GM12891 (cell line): ENCODE data around the gene PLPP1.

ENCODE experiments used
- DNase-seq: peaks from one replicate; pipeline ENCODE4 v3.0.0; 2011; ENCODE audit warnings: low spot score; ENCODE audit not compliant: insufficient read length
- FAIRE-seq: peaks from 2 replicates; lab custom pipeline; 2011; peaks lifted over from hg19 to GRCh38; lab: Jason Lieb, UNC
- PAX5 ChIP-seq: IDR thresholded peaks from 2 replicates; pipeline ENCODE4 v1.6.1; 2011; ENCODE audit warnings: low read length, moderate library complexity, mild to moderate bottlenecking; ENCODE audit not compliant: insufficient read depth, severe bottlenecking
- POLR2A ChIP-seq: IDR thresholded peaks from 2 replicates; pipeline ENCODE4 v1.6.1; 2011; ENCODE audit warnings: low read depth, low read length, control low read depth
- POLR2AphosphoS5 ChIP-seq: IDR thresholded peaks from 2 replicates; pipeline ENCODE4 v1.6.1; 2011; ENCODE audit warnings: low read depth, low read length, control low read depth
- POU2F2 ChIP-seq: IDR thresholded peaks from 2 replicates; pipeline ENCODE4 v1.6.1; 2011; ENCODE audit warnings: low read depth, mild to moderate bottlenecking, control low read depth, low read length, moderate library complexity
- SPI1 ChIP-seq: IDR thresholded peaks from 2 replicates; pipeline ENCODE4 v1.6.1; 2011; ENCODE audit warnings: low read depth, low read length, control low read depth
- TAF1 ChIP-seq: IDR thresholded peaks from 2 replicates; pipeline ENCODE4 v1.6.1; 2011; ENCODE audit warnings: low read depth, low read length, control low read depth

The PLPP1 gene

GRCh38 chr5:55572020-55572419 lies 37.3 kb upstream of the PLPP1 start:
- no peak for FAIRE-seq
- no peak for DNase-seq
- TF ChIP-seq TAF1 (no peak), POLR2AphosphoS5 (no peak), SPI1 (no peak), POU2F2 (no peak), POLR2A (no peak), PAX5 (no peak)

GRCh38 chr5:55570570-55570969 lies 35.8 kb upstream of the PLPP1 start:
- no peak for FAIRE-seq
- DNase-seq: no peak
- TF ChIP-seq POLR2A: no peak
- no peak for TF ChIP-seq POU2F2
- TF ChIP-seq PAX5: no peak
- TF ChIP-seq SPI1: no peak
- TF ChIP-seq TAF1: no peak
- TF ChIP-seq POLR2AphosphoS5: no peak

- FAIRE-seq (no peak), DNase-seq (no peak)
- TF ChIP-seq POU2F2: no peak
- no peak for TF ChIP-seq PAX5
- TF ChIP-seq POLR2AphosphoS5: no peak
- no peak for TF ChIP-seq POLR2A
- no peak for TF ChIP-seq SPI1
- no peak for TF ChIP-seq TAF1
These were observed 35.3 kb upstream of the PLPP1 start for GRCh38 chr5:55570026-55570425.

GRCh38 chr5:55569513-55569865 lies 34.7 kb upstream of the PLPP1 start:
- no peak for TF ChIP-seq PAX5
- TF ChIP-seq TAF1: no peak
- no peak for FAIRE-seq
- DNase-seq: no peak

GRCh38 chr5:55568654-55569512 lies 34.1 kb upstream of the PLPP1 start:
- FAIRE-seq: no peak
- no peak for TF ChIP-seq TAF1
- no peak for TF ChIP-seq SPI1
- TF ChIP-seq POLR2A: no peak
- TF ChIP-seq POU2F2: no peak
- no peak for TF ChIP-seq POLR2AphosphoS5
- no peak for TF ChIP-seq PAX5
- DNase-seq: no peak

GRCh38 chr5:55564721-55565120 lies 30.0 kb upstream of the PLPP1 start:
- TF ChIP-seq PAX5: no peak
- TF ChIP-seq POU2F2: no peak
- TF ChIP-seq SPI1: no peak
- no peak for TF ChIP-seq POLR2A
- no peak for TF ChIP-seq POLR2AphosphoS5
- no peak for FAIRE-seq
- DNase-seq: no peak

- TF ChIP-seq SPI1 (0 out of 2 replicates have a peak, but pooled peaks have one; percentile 15), TAF1 (no peak), POU2F2 (no peak)
- FAIRE-seq: peak; percentile 35
- DNase-seq: no peak
These were observed 23.7 kb upstream of the PLPP1 start for GRCh38 chr5:55558484-55558883.

- no peak for TF ChIP-seq PAX5
- TF ChIP-seq SPI1: no peak
- TF ChIP-seq POLR2AphosphoS5: no peak
- no peak for TF ChIP-seq POU2F2
- no peak for TF ChIP-seq POLR2A
- DNase-seq (no peak), FAIRE-seq (peak; percentile 48)
These were observed 22.4 kb upstream of the PLPP1 start for GRCh38 chr5:55557123-55557522.

- FAIRE-seq: peak; percentile 52
- TF ChIP-seq TAF1: no peak
- TF ChIP-seq POU2F2: no peak
- no peak for TF ChIP-seq PAX5
- no peak for TF ChIP-seq SPI1
- no peak for TF ChIP-seq POLR2A
- DNase-seq: no peak
These were observed 19.9 kb upstream of the PLPP1 start for GRCh38 chr5:55554585-55555202.
